Omental fat pad (tissue), 4 donors: ENCODE results near the gene ALPK3. TPM values are rescaled to one million over a fixed set of nuclear protein-coding genes. Genes with fewer than 3 reads are reported as not detected.

Source experiments
- ATAC-seq: fragments of 150-250 bp; one replicate; pipeline ENCODE4 v1.9.1; 2016; ENCODE audit warnings: mild to moderate bottlenecking, moderate library complexity; ENCODE audit not compliant: low FRiP score
- DNase-seq: peaks from one replicate; pipeline ENCODE4 v3.0.0-alpha.2; 2019; ENCODE audit warnings: low spot score
- CTCF ChIP-seq, 3 donors: fragments of 450-650 bp; IDR thresholded peaks; one replicate each; pipeline ENCODE4 v1.5.1; 2016 to 2017; ENCODE audit warnings: antibody characterized with exemption in 3 of 3, mild to moderate bottlenecking in 3 of 3, moderate library complexity in 2 of 3
- total RNA-seq, 4 donors: library from RNA; depleted of rRNA; stranded (reverse); fragments of >200 nt; gene quantifications; one replicate each; pipeline ENCODE4 v1.1.0, GENCODE V29; 2016

ALPK3 gene
- total RNA-seq, 4 donors from 2014 or later: 3.1 to 7.7 (median 3.8) TPM

- ATAC-seq (no peak), DNase-seq (no peak)
- TF ChIP-seq CTCF (IDR thresholded peaks at IDR 0.05): no peak
Observed at GRCh38 chr15:84852212-84852611, 35.1 kb downstream of the ALPK3 start.

- no peak for DNase-seq
- ATAC-seq: no peak
- no peak for TF ChIP-seq CTCF (IDR thresholded peaks at IDR 0.05)
Observed at GRCh38 chr15:84855136-84855535, 38.0 kb downstream of the ALPK3 start.

GRCh38 chr15:84855765-84856164, 38.6 kb downstream of the ALPK3 start:
- no peak for DNase-seq
- no peak for ATAC-seq
- TF ChIP-seq CTCF (IDR thresholded peaks at IDR 0.05): no peak

GRCh38 chr15:84856731-84857417, 39.7 kb downstream of the ALPK3 start:
- TF ChIP-seq CTCF (IDR thresholded peaks at IDR 0.05): no peak
- ATAC-seq: no peak
- DNase-seq: no peak

GRCh38 chr15:84857418-84858004, 40.4 kb downstream of the ALPK3 start:
- ATAC-seq: peak; percentile 16

GRCh38 chr15:84858231-84858630, 41.1 kb downstream of the ALPK3 start:
- ATAC-seq (no peak), DNase-seq (no peak)
- TF ChIP-seq CTCF (IDR thresholded peaks at IDR 0.05): no peak

More at GRCh38 chr15:84857418-84858004, 40.4 kb downstream of the ALPK3 start:
- no peak for TF ChIP-seq CTCF (IDR thresholded peaks at IDR 0.05)
- DNase-seq: no peak

- DNase-seq (no peak), ATAC-seq (no peak)
- TF ChIP-seq CTCF (IDR thresholded peaks at IDR 0.05): no peak
Observed at GRCh38 chr15:84859144-84859543, 42.0 kb downstream of the ALPK3 start.
